Spleen (tissue), 7 donors: ENCODE data around the gene SPEF2.

Source experiments
- CTCF ChIP-seq, 11 experiments: fragments of 200-600 bp in 7 of 11; fragments of 450-650 bp in 4 of 11; sonication (generic) in 4 of 11; IDR thresholded peaks in 8 of 11; conservative IDR thresholded peaks in 3 of 11; 1 replicate in 7 of 11; 2 replicates in 4 of 11; pipeline versions ENCODE4 v1.4.0 to v1.8.0; 2016 to 2021; ENCODE audit warnings: antibody characterized with exemption in 11 of 11, inconsistent platforms in 4 of 11, mild to moderate bottlenecking in 1 of 11
- POLR2A ChIP-seq, 3 donors: fragments of 450-650 bp; IDR thresholded peaks; one replicate each; pipeline ENCODE4 v1.5.1; 2017; ENCODE audit warnings: antibody characterized with exemption in 3 of 3, mild to moderate bottlenecking in 1 of 3
- POLR2AphosphoS5 ChIP-seq, 3 donors: sonication (generic); formaldehyde crosslinking; IDR thresholded peaks; one replicate each; pipeline ENCODE4 v1.5.1; 2017; ENCODE audit warnings: antibody characterized with exemption in 3 of 3
- donor health status: DM: no; HTN: no; CAD: no; lungs with moderate emphysema.
- donor health status: DM: no; HTN: no; CAD: no.
- donor health status: DM: no; HTN: no; CAD: no.

- TF ChIP-seq CTCF (IDR thresholded peaks at IDR 0.05 in 8 of 11, conservative IDR thresholded peaks at IDR 0.05 in 3 of 11) (no peak), POLR2AphosphoS5 (IDR thresholded peaks at IDR 0.05) (no peak), POLR2A (IDR thresholded peaks at IDR 0.05) (no peak)
These were observed 135.8 kb downstream of the SPEF2 start for GRCh38 chr5:35753500-35753899.
